Thyroid gland (tissue), 4 donors: ENCODE measurements around the gene RPL34.

Experiments
- POLR2A ChIP-seq, 2 donors: fragments of 450-650 bp; IDR thresholded peaks; one replicate each; pipeline ENCODE4 v1.6.1; 2017; ENCODE audit warnings: antibody characterized with exemption in 2 of 2, mild to moderate bottlenecking in 2 of 2, moderate library complexity in 1 of 2
- TF ChIP-seq, protein P1 (sequence below), 6 experiments: fragments of 200-600 bp in 3 of 6; fragments of 450-650 bp in 3 of 6; sonication (generic) in 3 of 6; IDR thresholded peaks; one replicate each; pipeline ENCODE4 v1.5.1; 2016 to 2019; ENCODE audit warnings: antibody characterized with exemption in 6 of 6, mild to moderate bottlenecking in 2 of 6, inconsistent platforms in 1 of 6, moderate library complexity in 1 of 6

DNA sequence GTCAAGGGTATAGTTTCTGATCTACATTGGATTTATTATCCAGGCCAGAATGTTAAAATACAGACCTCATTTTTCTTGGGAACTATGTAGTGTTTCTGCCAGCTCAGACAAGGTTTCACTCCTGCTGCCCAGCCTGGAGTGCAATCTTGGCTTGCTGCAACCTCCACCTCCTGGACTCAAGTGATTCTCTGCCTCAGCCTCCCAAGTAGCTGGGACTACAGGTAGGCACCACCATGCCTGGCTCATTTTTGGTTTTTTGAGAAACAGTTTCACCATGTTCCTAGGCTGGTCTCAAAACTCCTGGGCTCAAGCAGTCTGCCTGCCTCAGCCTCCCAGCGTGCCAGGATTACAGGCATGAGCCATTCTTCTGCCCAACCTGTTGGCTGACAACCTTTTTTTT, 5.7 kb downstream of the RPL34 start:
- TF ChIP-seq, protein P1, sequence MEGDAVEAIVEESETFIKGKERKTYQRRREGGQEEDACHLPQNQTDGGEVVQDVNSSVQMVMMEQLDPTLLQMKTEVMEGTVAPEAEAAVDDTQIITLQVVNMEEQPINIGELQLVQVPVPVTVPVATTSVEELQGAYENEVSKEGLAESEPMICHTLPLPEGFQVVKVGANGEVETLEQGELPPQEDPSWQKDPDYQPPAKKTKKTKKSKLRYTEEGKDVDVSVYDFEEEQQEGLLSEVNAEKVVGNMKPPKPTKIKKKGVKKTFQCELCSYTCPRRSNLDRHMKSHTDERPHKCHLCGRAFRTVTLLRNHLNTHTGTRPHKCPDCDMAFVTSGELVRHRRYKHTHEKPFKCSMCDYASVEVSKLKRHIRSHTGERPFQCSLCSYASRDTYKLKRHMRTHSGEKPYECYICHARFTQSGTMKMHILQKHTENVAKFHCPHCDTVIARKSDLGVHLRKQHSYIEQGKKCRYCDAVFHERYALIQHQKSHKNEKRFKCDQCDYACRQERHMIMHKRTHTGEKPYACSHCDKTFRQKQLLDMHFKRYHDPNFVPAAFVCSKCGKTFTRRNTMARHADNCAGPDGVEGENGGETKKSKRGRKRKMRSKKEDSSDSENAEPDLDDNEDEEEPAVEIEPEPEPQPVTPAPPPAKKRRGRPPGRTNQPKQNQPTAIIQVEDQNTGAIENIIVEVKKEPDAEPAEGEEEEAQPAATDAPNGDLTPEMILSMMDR (IDR thresholded peaks at IDR 0.05): no peak
- no peak for TF ChIP-seq POLR2A (IDR thresholded peaks at IDR 0.05)
